Fibroblast of villous mesenchyme (primary cell): ENCODE data around the gene DUOX2. TPM values are rescaled to one million over a fixed set of nuclear protein-coding genes. Genes with fewer than 3 reads are reported as not detected.
"Not testable (repeated sequence)": the region's sequence is repeated elsewhere in the genome, so short reads cannot be mapped to it uniquely, and the experiment has no call there.

Source experiments
- DNase-seq: peaks from one replicate; pipeline ENCODE4 v3.0.0-alpha.2; 2010; ENCODE audit warnings: low read depth
- H3K4me3 ChIP-seq: 2 replicates; pipeline ENCODE4 v1.5.1; 2011; ENCODE audit warnings: low read depth, mild to moderate bottlenecking, low read length
- total RNA-seq: library from RNA; depleted of rRNA; stranded (reverse); fragments of >200 nt; gene quantifications from 2 replicates; pipeline ENCODE4 v1.2.3, GENCODE V29; 2012
- TF ChIP-seq, protein P1 (sequence below): IDR thresholded peaks from 2 replicates; pipeline ENCODE4 v1.5.1; 2012; ENCODE audit warnings: low read depth, mild to moderate bottlenecking, low read length; ENCODE audit not compliant: insufficient read depth

Gene DUOX2
- total RNA-seq, 1 donor, result not detected

DNA sequence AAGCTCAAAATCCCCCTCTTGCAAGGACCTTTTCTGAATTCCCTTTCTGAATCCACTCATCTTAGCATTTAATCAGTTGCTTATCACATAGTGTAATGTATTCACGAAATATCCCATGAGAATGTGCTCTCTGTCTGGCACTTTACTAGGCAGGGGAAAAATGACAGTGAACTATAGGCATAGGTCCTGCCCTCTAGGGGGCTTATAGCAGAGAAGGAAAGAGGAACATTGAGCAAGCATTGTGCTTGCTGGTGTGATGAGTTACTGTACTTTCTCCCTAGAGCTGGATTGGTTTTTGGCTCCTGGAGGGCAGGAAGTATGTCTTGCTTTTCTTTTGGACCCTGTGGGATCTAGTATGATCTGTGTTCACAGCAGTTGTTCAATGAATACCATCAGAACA is 26.5 kb downstream of the DUOX2 start:
- TF ChIP-seq, protein P1, sequence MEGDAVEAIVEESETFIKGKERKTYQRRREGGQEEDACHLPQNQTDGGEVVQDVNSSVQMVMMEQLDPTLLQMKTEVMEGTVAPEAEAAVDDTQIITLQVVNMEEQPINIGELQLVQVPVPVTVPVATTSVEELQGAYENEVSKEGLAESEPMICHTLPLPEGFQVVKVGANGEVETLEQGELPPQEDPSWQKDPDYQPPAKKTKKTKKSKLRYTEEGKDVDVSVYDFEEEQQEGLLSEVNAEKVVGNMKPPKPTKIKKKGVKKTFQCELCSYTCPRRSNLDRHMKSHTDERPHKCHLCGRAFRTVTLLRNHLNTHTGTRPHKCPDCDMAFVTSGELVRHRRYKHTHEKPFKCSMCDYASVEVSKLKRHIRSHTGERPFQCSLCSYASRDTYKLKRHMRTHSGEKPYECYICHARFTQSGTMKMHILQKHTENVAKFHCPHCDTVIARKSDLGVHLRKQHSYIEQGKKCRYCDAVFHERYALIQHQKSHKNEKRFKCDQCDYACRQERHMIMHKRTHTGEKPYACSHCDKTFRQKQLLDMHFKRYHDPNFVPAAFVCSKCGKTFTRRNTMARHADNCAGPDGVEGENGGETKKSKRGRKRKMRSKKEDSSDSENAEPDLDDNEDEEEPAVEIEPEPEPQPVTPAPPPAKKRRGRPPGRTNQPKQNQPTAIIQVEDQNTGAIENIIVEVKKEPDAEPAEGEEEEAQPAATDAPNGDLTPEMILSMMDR, result no peak
- no peak overlapping the region for H3K4me3 ChIP-seq
- peak; percentile 13 for DNase-seq

DNA sequence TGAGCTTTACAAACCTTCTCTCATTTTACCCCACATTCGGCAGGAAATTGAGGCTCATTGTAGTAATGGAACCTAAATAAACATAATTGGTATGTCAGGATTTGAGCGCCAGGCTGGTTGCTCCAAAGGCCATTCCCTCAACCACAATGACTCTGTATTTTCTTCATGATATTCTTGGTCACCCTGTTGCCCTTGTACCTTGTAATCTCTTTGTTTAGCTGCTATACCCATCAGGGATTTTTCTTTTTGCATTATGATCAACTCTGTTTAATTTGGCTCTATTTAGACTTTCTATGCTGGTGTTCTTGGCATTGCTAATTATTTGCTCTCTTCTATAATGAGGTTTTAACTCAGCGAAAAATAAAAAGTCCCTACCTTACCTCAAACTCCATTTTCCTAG is 29.8 kb downstream of the DUOX2 start:
- no peak for DNase-seq
- H3K4me3 ChIP-seq, result no peak overlapping the region
- TF ChIP-seq, protein P1, result no peak

DNA sequence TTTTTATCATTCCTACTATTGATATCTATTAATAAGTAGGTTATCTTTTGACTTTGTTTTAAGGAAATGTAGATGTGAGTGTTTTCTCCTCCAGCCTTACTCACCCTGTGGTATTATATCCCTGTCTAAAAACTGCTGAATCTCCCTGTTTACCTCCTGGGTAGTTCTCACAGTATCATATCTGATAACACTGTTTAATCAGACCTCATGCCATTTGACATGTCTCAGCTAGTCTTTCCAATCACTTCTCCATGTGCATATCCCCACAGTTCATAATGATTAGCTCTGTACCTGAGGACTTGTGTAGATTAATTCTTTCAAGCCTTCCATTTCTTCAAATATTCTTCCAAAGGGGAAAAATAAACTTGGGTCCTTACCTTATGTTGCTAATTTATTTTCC is 30.7 kb downstream of the DUOX2 start:
- no peak for DNase-seq
- TF ChIP-seq, protein P1, result no peak
- no peak overlapping the region for H3K4me3 ChIP-seq

DNA sequence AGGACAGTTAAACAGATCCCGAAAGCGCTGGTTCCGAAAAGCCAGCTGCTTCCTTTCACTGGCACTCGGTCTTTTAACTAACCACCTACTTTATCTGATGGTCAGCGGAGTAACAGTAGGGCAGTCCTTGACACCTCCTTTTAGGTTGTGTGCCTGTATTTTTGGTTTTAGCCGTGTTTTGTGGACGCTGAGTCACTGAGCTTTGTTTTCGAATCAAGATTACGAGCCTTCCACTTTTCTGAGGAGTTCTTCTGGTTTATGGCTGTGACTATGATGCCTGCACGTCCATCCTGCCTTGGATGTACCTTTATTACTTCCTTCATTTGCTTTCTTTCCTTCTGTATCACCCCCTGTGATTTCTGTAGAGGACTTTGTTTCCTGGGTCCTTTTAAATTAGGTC is 31.6 kb downstream of the DUOX2 start:
- peak; percentile 28 for DNase-seq
- not testable (repeated sequence) for H3K4me3 ChIP-seq

DNA sequence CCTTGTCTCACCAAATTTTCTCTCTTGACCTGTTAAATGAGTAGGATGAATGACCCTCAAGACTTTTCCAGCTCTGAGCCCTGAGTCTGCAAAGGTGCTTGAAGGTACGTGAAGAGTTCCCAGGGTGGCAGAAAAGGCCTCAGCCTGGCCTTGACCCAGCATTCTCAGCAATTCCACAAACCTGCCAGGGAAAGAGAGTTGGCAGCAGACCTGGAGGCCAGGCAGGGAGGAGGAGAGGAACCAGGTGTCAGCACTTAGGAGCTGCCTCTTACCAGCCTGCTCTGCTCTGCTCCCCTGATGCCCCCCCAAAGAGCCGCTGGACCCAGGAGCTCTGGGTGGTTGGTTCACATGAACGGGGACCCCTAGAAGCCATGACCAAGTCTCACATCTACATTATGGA is 33.4 kb downstream of the DUOX2 start:
- H3K4me3 ChIP-seq, DNase-seq: not testable (repeated sequence)

DNA sequence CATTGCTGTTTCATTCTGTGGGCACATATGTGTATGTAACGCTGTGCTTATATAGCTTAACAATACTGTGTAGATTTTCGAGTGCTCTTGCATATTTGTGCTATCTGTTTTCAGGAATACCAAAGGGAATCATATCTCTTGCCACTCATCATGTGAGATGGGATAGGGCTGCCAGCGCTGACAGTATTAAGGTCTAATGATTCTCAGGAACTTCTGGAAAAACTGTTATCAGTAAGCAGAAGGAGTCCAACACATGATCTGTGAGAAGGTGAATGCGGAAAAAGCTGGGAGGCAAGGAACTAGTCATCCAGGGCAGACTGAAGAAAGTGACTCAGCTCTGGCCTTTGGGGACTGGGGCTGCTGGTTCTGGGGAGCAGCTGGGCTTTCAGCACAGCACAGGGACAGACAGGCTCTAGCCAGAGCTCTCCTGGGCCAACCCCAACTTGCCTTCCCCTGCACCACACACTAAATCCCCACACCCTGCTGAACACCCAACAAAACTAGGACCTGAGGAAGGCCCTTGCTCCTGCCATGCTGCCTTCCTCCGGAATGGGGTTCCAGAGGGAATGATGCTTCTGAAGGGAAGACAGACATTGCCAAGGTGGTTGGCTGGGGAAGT is 34.2 kb downstream of the DUOX2 start:
- not testable (repeated sequence) for H3K4me3 ChIP-seq, DNase-seq

DNA sequence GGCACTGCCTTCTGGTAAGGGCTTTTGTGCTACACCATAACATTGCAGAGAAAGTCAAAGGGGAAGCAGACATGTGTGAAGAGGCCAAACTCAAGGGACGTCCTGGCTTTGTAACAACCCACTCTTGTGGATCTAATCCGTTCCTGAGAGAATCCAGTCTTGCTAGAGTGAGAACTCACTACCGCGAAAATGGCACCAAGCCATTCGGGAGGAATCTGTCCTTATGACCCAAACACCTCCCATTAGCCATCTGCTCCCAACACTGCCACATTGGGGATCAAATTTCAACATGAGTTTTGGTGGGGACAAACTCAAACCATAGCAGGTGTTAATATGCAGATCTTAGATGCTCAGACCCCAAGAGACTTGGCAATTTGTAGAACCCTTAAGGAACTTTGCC is 34.8 kb downstream of the DUOX2 start:
- H3K4me3 ChIP-seq, DNase-seq: not testable (repeated sequence)

DNA sequence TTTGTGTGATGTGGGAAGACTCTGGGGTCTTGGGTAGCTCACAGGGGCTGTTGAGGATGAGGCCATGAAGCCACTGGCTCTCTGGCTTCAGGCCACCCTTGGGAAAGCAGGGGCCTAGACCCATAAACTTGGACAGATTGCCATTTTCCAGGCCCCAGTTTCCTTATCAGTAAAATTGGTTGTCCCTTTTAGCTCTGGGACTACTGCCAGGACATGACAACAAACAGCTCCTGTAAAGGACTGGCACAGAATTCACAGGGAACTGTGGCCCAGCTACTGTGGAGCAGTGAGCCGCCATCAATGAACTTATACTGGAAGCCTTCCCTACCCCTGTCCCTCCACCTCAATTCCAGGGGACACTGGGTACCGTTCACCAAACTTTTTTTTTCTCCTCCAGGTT is 36.6 kb downstream of the DUOX2 start:
- not testable (repeated sequence) for H3K4me3 ChIP-seq, DNase-seq

DNA sequence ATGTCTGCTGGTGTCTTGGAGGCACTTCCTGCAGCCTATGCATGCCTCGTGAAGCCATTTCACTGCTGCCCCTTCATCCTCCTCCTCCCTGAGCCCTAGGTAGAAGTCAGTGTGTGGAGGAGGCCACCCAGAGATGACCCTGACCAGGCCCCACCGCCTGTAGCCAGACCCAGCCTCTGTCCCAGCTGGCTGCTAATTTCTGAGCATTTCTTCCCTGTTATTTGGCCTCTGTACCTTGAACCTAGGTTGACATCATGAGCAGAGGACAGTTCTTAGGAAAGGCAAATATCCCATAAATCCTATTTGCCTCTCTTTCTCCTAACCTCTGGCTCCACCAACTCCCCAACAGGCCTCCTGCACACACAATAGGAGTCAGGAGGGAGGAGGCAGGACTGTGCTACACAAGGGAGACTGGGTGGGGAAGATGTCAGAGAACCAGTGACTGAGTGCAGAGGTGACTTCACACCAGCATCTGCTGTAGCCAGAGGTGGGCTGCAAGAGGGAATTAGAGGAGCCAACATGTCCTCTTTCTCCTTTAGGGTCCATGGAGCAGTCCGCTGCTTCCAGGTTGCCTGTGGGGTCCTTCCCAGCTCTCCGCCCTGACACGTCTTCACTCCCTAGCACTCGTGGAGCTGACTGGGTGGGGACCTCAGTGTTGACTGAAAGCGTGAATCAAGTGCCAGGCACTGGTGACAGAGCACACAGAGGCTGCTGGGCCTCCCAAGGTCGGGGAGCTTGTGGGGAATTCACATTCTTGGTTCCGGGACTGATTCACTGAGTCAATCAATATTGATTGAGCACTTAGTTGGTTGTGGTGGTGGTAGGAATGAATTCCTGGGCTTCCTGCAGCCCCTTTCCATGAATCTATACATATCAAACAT is 38.3 kb downstream of the DUOX2 start:
- not testable (repeated sequence) for H3K4me3 ChIP-seq, DNase-seq

DNA sequence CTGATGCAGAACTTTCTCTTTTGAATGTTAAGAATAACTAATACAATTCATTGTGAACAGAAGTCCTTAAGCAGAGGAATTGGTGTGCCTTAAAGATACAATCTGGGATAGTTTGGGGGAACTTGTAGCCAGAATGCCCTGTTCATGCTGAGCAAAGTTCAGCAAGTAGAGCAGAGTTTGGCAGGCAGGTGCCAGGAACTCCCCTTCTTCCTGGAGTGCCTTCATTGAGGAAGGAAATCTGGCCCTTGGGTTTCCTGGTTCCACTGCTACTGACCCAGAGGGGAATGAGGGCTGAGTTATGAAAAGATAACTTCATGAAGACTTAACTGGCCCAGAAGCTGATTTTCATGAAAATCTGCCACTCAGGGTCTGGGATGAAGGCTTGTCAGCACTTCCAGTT is 40.4 kb downstream of the DUOX2 start:
- not testable (repeated sequence) for H3K4me3 ChIP-seq, DNase-seq

DNA sequence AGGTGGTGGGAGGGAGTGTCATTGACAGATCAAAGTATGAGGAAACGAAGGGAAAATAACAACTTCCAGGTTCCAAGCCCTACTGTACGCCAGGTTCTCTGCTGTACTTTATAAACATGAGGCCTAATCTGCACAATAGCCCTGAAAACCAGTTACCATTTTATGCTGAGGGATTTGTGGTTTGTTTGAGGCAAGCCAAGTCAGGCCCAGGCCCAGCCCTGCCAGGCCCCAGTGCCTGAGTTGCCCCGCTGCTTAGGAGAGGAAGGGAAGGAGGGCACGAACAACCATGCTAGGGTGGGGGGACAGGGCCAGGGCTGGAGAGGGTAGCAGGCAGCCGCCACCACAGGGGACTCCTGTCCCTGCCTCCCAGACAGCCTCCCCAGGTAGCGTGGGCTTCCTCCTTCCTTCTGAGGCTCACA is 44.0 kb downstream of the DUOX2 start:
- H3K4me3 ChIP-seq, result not testable (repeated sequence)

More for the DNA sequence above, 44.0 kb downstream of the DUOX2 start:
- DNase-seq, result not testable (repeated sequence)
